ENCODE measurements around the gene SRI. TPM values are rescaled to one million over a fixed set of nuclear protein-coding genes. Genes with fewer than 3 reads are reported as not detected.

SRI gene, protein sequence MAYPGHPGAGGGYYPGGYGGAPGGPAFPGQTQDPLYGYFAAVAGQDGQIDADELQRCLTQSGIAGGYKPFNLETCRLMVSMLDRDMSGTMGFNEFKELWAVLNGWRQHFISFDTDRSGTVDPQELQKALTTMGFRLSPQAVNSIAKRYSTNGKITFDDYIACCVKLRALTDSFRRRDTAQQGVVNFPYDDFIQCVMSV
- total RNA-seq = 10 to 100 TPM; 40.3 to 55.5 (median 47.3) TPM

- intact Hi-C loops (cut with DNase I) = no loop called here
- Histone ChIP-seq H3K4me1 (peaks cover 8 to 31% (median 21%) of the 10 kb centered on the region in 4 donors), H3K27ac (replicated peaks in 1 of 4) (peak within 1 kb of the TSS; percentile 72 to 89 (median 86)), H3K36me3 (peaks cover 3 to 24% (median 18%) of the 10 kb centered on the region in 4 donors), H3K4me3 (peak within 1 kb of the TSS; percentile 75 to 99 (median 92)), H3K9me3 (no peaks in the 10 kb centered on the region), H3K27me3 (no peaks in the 10 kb centered on the region)
- DNase-seq (ENCODE audit: extremely low spot score) = peak; percentile 96
- under 1% methylated on average over 33 of the region's 75 CpGs for WGBS
- TF ChIP-seq POLR2AphosphoS5 (IDR thresholded peaks at IDR 0.05) = peak; percentile 47 to 74
- TF ChIP-seq POLR2A (IDR thresholded peaks at IDR 0.05; ENCODE audit: low read depth) = no peak
- no peak for TF ChIP-seq EP300 (IDR thresholded peaks at IDR 0.05)
- TF ChIP-seq CTCF (IDR thresholded peaks at IDR 0.05) = peak; percentile 72 to 97 (median 73)
Measured at GRCh38 chr7:88219781-88220747, at the start of gene SRI. Gene SRI (minus strand): TSS chr7:88220038. CDS start chr7:88220026, 12 bp downstream.

DNA sequence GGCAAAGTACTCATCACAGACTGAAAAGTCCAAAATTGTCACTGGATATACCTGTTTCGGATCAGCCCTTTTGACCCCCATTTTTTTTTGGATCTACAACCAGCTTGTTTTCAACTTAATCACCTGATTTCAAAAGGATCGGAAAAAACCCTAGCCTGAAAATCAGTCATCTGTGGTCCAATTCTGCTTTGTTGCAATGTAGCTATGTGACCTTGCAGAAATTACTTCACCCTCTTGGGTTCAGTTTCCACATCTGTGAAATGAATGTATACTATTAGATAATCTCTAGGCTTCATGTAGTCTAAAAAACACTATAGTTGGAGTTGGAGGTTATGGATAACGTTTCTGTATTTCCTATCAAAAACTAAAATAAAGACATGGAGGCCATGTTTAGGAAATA lies 49.7 kb upstream of the SRI start:
- no peak for DNase-seq (ENCODE audit: extremely low spot score)
- 73% methylated on average over 3 of the region's 3 CpGs for WGBS
- no peak overlapping the region for H3K27ac ChIP-seq (replicated peaks in 1 of 4)
- intact Hi-C loops (cut with DNase I) = no loop called here
- H3K4me3 ChIP-seq = no peak overlapping the region
- TF ChIP-seq POLR2A (IDR thresholded peaks at IDR 0.05; ENCODE audit: low read depth) (no peak), EP300 (IDR thresholded peaks at IDR 0.05) (no peak), CTCF (IDR thresholded peaks at IDR 0.05) (no peak), POLR2AphosphoS5 (IDR thresholded peaks at IDR 0.05) (no peak)
- H3K36me3 ChIP-seq = no peaks in the 10 kb centered on the region
- no peaks in the 10 kb centered on the region for H3K4me1 ChIP-seq
- H3K27me3 ChIP-seq = no peaks in the 10 kb centered on the region
- H3K9me3 ChIP-seq = no peaks in the 10 kb centered on the region

GRCh38 chr7:88268858-88269257 lies 49.0 kb upstream of the SRI start:
- TF ChIP-seq EP300 (IDR thresholded peaks at IDR 0.05) (no peak), POLR2A (IDR thresholded peaks at IDR 0.05; ENCODE audit: low read depth) (no peak), POLR2AphosphoS5 (IDR thresholded peaks at IDR 0.05) (no peak), CTCF (IDR thresholded peaks at IDR 0.05) (no peak)
- H3K4me3 ChIP-seq = no peak overlapping the region
- H3K4me1 ChIP-seq = no peaks in the 10 kb centered on the region
- intact Hi-C loops (cut with DNase I) = no loop called here
- no peaks in the 10 kb centered on the region for H3K27me3 ChIP-seq
- no peaks in the 10 kb centered on the region for H3K9me3 ChIP-seq
- WGBS = 58% methylated on average over 2 of the region's 2 CpGs
- H3K36me3 ChIP-seq = no peaks in the 10 kb centered on the region
- DNase-seq (ENCODE audit: extremely low spot score) = no peak
- H3K27ac ChIP-seq (replicated peaks in 1 of 4) = no peak overlapping the region

DNA sequence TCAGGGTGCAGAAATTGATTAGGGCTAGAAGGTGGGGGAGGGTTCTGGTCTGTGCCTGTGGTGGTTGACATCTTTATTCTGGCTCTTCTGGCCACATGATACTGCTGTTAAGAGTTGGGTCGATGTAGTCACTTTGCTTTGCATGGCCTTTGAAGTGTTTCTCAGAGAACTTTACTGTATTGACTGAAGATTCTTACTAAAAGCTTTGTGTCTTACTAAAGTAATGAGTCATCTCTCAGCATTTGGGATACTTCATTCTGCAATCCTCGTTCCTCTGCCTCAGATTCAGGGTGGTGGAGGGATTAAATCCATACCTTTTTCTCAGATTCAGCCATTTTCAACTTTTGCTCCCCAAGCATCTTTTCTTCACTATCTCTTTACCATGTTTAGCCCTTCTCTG lies 48.2 kb upstream of the SRI start:
- Histone ChIP-seq H3K36me3 (no peaks in the 10 kb centered on the region), H3K9me3 (no peaks in the 10 kb centered on the region), H3K27me3 (no peaks in the 10 kb centered on the region), H3K4me3 (no peak overlapping the region), H3K4me1 (no peaks in the 10 kb centered on the region), H3K27ac (replicated peaks in 1 of 4) (no peak overlapping the region)
- intact Hi-C loops (cut with DNase I) = no loop called here
- no peak for DNase-seq (ENCODE audit: extremely low spot score)
- no peak for TF ChIP-seq CTCF (IDR thresholded peaks at IDR 0.05)
- TF ChIP-seq POLR2AphosphoS5 (IDR thresholded peaks at IDR 0.05) = no peak
- TF ChIP-seq EP300 (IDR thresholded peaks at IDR 0.05) = no peak
- no peak for TF ChIP-seq POLR2A (IDR thresholded peaks at IDR 0.05; ENCODE audit: low read depth)
- WGBS = 85% methylated on average over 2 of the region's 2 CpGs

Measured in esophagus muscularis mucosa (tissue), 4 donors.